Chondrocyte (in vitro differentiated cells): Measurements from ENCODE around the gene SLC22A23. TPM values are rescaled to one million over a fixed set of nuclear protein-coding genes. Genes with fewer than 3 reads are reported as not detected.
A peak's percentile ranks its signal among the peaks of the same experiment; 100 is the strongest.

Source experiments
- DNase-seq: peaks from one replicate; pipeline ENCODE4 v3.0.0; 2021; ENCODE audit warnings: mixed read lengths, low spot score
- H3K27ac Mint-ChIP-seq: one replicate; pipeline ENCODE4 v1.8.0; 2021; ENCODE audit warnings: mild to moderate bottlenecking, moderate library complexity, mixed read lengths; ENCODE audit not compliant: unreplicated experiment
- H3K27me3 Mint-ChIP-seq: 2 replicates; pipeline ENCODE4 v1.8.0; 2021; ENCODE audit warnings: low read depth, mixed read lengths
- H3K36me3 Mint-ChIP-seq: 2 replicates; pipeline ENCODE4 v1.8.0; 2021; ENCODE audit warnings: low read depth, mixed read lengths
- H3K4me1 Mint-ChIP-seq: 2 replicates; pipeline ENCODE4 v1.8.0; 2021; ENCODE audit warnings: low read depth, mild to moderate bottlenecking, mixed read lengths
- H3K4me3 Mint-ChIP-seq: one replicate; pipeline ENCODE4 v1.8.0; 2021; ENCODE audit warnings: mild to moderate bottlenecking, moderate library complexity, mixed read lengths; ENCODE audit not compliant: unreplicated experiment
- H3K9me3 Mint-ChIP-seq: 2 replicates; pipeline ENCODE4 v1.8.0; 2021; ENCODE audit warnings: low read depth, mixed read lengths
- CTCF ChIP-seq: fragments of 200-600 bp; sonication (generic); IDR thresholded peaks from 2 replicates; pipeline ENCODE4 v1.5.0; 2021; ENCODE audit warnings: antibody characterized with exemption, mild to moderate bottlenecking, moderate library complexity
- total RNA-seq: library from RNA; stranded (reverse); gene quantifications from 3 replicates; pipeline ENCODE4 v1.2.1, GENCODE V29; 2021

Gene SLC22A23
- total RNA-seq, 1 donor from 2014 or later, result 36.4 TPM

GRCh38 chr6:3501826-3502500, 45.1 kb upstream of the SLC22A23 start:
- Mint-ChIP-seq H3K27me3 (no peaks in the 10 kb centered on the region), H3K36me3 (no peaks in the 10 kb centered on the region), H3K4me1 (peaks cover 17% of the 10 kb centered on the region), H3K4me3 (no peak overlapping the region), H3K9me3 (peaks cover 3% of the 10 kb centered on the region), H3K27ac (no peak overlapping the region)
- no peak for DNase-seq
- no peak for TF ChIP-seq CTCF

- no peak for DNase-seq
- no peak for TF ChIP-seq CTCF
- Mint-ChIP-seq H3K27ac (peak overlapping the region; percentile 59), H3K36me3 (no peaks in the 10 kb centered on the region), H3K27me3 (no peaks in the 10 kb centered on the region), H3K4me3 (no peak overlapping the region), H3K4me1 (peaks cover 17% of the 10 kb centered on the region), H3K9me3 (peaks cover 3% of the 10 kb centered on the region)
Measured at GRCh38 chr6:3500262-3501014, 43.6 kb upstream of the SLC22A23 start.

GRCh38 chr6:3499603-3500002, 42.8 kb upstream of the SLC22A23 start:
- H3K4me3 Mint-ChIP-seq, result no peak overlapping the region
- H3K9me3 Mint-ChIP-seq, result no peaks in the 10 kb centered on the region
- no peak overlapping the region for H3K27ac Mint-ChIP-seq
- H3K27me3 Mint-ChIP-seq, result no peaks in the 10 kb centered on the region
- DNase-seq, result no peak
- H3K36me3 Mint-ChIP-seq, result no peaks in the 10 kb centered on the region
- peaks cover 17% of the 10 kb centered on the region for H3K4me1 Mint-ChIP-seq
- TF ChIP-seq CTCF, result no peak

GRCh38 chr6:3496395-3496794, 39.5 kb upstream of the SLC22A23 start:
- Mint-ChIP-seq H3K4me1 (peaks cover 13% of the 10 kb centered on the region), H3K27me3 (no peaks in the 10 kb centered on the region), H3K9me3 (no peaks in the 10 kb centered on the region), H3K27ac (no peak overlapping the region), H3K36me3 (no peaks in the 10 kb centered on the region), H3K4me3 (no peak overlapping the region)
- no peak for TF ChIP-seq CTCF
- no peak for DNase-seq

GRCh38 chr6:3494391-3495100, 37.7 kb upstream of the SLC22A23 start:
- no peak overlapping the region for H3K27ac Mint-ChIP-seq
- no peaks in the 10 kb centered on the region for H3K36me3 Mint-ChIP-seq
- H3K4me3 Mint-ChIP-seq, result no peak overlapping the region
- DNase-seq, result no peak
- TF ChIP-seq CTCF, result no peak
- no peaks in the 10 kb centered on the region for H3K9me3 Mint-ChIP-seq
- no peaks in the 10 kb centered on the region for H3K4me1 Mint-ChIP-seq
- no peaks in the 10 kb centered on the region for H3K27me3 Mint-ChIP-seq
